Fibroblast of peridontal ligament (primary cell): ENCODE measurements around the gene ZNF428.

Experiments
- DNase-seq: peaks from one replicate; pipeline ENCODE4 v3.0.0-alpha.2; 2010; ENCODE audit errors: extremely low read depth

The ZNF428 gene

GRCh38 chr19:43562226-43562697 lies 57.2 kb downstream of the ZNF428 start:
- no peak for DNase-seq

- no peak for DNase-seq
Measured at GRCh38 chr19:43561139-43561970, 58.1 kb downstream of the ZNF428 start.

GRCh38 chr19:43560687-43561086 lies 58.7 kb downstream of the ZNF428 start:
- peak; percentile 32 for DNase-seq
